Peyer's patch (tissue), 4 donors: ENCODE results near the gene SHOX.

Source experiments
- CTCF ChIP-seq, 6 experiments: fragments of 450-650 bp in 4 of 6; fragments of 200-600 bp in 2 of 6; sonication (generic) in 1 of 6; IDR thresholded peaks; one replicate each; pipeline ENCODE4 v1.5.1; 2017 to 2019; ENCODE audit warnings: antibody characterized with exemption in 6 of 6, mild to moderate bottlenecking in 3 of 6, moderate library complexity in 1 of 6
- POLR2A ChIP-seq, 2 donors: fragments of 450-650 bp; IDR thresholded peaks; one replicate each; pipeline ENCODE4 v1.5.1; 2017; ENCODE audit warnings: antibody characterized with exemption in 2 of 2, mild to moderate bottlenecking in 2 of 2, moderate library complexity in 2 of 2

DNA sequence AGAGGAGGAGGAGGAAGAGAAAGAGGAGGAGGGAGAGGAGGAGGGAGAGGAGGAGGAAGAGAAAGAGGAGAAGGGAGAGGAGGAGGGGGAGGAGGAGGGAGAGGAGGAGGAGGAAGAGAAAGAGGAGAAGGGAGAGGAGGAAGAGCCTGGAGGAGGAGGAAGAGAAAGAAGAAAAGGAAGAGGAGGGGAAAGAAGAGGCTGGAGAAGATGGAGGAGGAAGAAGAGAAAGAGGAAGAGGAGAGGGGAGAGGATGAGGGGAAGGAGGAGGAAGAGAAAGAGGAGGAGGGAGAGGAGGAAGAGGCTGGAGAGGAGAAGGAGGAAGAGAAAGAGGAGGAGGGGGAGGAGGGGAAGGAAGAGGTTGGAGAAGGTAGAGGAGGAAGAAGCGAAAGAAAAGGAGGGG is 46.0 kb upstream of the SHOX start:
- TF ChIP-seq CTCF (IDR thresholded peaks at IDR 0.05) (no peak), POLR2A (IDR thresholded peaks at IDR 0.05) (no peak)
